Stimulated activated CD8-positive, alpha-beta memory T cell treated with anti-CD3 and anti-CD28 coated beads, Interleukin-4, amount 100 ng/mL, for 48 hours (primary cell): ENCODE results near the gene PPP1R14B.

ENCODE experiments used
- DNase-seq: peaks from one replicate; pipeline ENCODE4 v3.0.0-alpha.2; 2020

PPP1R14B gene

GRCh38 chr11:64229744-64230170 lies 17.0 kb downstream of the PPP1R14B start:
- DNase-seq = no peak

GRCh38 chr11:64229090-64229743 lies 17.5 kb downstream of the PPP1R14B start:
- no peak for DNase-seq

- no peak for DNase-seq
Measured at GRCh38 chr11:64227405-64227956, 19.3 kb downstream of the PPP1R14B start.

- peak; percentile 79 for DNase-seq
Measured at GRCh38 chr11:64226507-64227051, 20.2 kb downstream of the PPP1R14B start.

GRCh38 chr11:64225608-64226506 lies 20.9 kb downstream of the PPP1R14B start, which contains the start of the genes NUDT22 and TRPT1:
Gene NUDT22, plus strand, starts transcription at chr11:64226274. Its CDS starts 379 bp downstream, at chr11:64226653.
Gene TRPT1, minus strand, starts transcription at chr11:64226186. Its CDS starts 326 bp downstream, at chr11:64225860.
- peak; percentile 98 for DNase-seq

DNA sequence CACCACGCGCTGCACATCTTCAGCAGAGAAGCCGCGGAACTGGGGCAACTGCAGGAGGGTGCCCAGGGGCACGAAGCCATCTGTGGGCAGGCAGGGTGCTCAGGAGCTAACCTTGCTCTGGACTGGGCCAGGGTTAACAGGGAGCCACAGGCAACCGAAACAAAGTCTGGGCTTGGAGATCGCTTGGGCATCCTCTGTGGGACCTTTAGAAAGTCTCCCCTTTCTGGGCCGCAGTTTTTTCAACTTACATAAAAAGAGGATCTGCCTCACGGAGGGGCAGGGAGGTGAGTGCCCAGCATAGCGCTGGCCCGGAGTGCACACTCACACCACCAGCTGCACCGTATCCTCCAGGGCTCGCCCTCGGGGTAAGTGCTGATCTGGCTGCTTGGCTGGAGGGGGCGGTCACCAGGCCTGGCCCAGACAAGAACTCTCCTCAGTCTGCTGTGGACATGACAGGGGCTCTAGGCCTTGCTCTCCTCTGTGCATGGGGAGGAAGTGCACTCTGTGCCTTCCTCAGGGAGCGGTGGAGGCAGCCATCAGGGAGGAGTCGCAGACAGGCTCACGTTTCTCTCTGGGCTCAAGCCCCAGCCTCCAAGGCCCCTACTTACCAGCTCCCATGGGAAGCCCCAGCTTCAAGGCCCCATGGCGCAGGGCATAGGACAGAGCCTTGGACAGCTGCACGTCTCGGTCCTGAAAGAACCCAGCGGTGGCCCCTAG lies 21.7 kb downstream of the PPP1R14B start:
- DNase-seq = no peak

- DNase-seq = peak; percentile 29
Measured at GRCh38 chr11:64224151-64224890, 22.4 kb downstream of the PPP1R14B start.

DNA sequence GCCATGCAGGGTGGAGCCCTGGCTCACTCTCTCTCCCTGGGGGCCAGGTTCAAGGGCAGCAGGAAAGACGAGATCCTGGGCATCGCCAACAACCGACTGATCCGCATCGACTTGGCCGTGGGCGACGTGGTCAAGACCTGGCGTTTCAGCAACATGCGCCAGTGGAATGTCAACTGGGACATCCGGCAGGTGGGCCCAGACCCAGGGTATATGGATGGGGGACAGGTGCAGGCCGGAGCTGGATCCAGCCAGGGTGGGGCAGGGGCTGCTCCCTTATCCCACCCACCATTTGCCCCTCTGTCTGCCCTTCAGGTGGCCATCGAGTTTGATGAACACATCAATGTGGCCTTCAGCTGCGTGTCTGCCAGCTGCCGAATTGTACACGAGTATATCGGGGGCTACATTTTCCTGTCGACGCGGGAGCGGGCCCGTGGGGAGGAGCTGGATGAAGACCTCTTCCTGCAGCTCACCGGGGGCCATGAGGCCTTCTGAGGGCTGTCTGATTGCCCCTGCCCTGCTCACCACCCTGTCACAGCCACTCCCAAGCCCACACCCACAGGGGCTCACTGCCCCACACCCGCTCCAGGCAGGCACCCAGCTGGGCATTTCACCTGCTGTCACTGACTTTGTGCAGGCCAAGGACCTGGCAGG lies 23.6 kb downstream of the PPP1R14B start:
- peak; percentile 26 for DNase-seq

GRCh38 chr11:64222651-64223000 lies 24.1 kb downstream of the PPP1R14B start:
- DNase-seq = peak; percentile 25

GRCh38 chr11:64220798-64221197 lies 25.9 kb downstream of the PPP1R14B start:
- DNase-seq = no peak

GRCh38 chr11:64220271-64220670 lies 26.5 kb downstream of the PPP1R14B start:
- DNase-seq = no peak

- no peak for DNase-seq
Measured at GRCh38 chr11:64219755-64220154, 27.0 kb downstream of the PPP1R14B start.

GRCh38 chr11:64219354-64219684 lies 27.4 kb downstream of the PPP1R14B start:
- DNase-seq = no peak

DNA sequence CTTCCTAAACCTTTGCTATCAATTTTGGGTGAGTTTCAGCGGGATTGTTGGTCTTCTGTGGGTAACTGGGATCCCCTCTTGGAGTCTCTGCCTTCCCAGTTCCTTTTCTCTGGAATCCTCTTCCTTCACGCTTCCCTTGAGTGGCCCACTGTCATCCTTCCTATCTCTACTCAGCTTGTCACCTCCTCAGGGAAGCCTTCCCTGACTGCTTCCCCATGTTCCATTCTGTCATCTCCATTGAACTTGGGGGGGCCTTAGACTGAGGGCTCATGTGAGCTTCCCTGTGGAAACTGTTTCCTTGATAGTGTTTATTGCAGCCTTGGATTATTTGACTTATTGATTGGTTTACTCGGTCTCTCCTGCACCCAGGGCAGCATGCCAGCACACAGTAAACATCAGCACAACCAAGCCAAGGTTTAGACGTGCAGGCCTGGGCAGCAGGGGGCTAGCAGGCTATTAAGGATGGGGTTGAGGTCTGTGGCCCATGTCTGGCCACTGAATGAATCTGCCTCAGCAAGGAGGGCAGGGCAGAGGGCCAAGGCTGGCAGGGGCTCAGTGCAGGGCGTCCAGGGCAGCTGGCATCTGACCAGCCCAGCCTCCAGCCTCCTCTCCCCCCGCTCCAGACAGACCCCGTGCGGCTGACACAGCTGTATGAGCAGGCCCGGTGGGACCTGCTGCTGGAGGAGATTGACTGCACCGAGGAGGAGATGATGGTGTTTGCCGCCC lies 28.0 kb downstream of the PPP1R14B start:
- DNase-seq = no peak

GRCh38 chr11:64216879-64217278 lies 29.9 kb downstream of the PPP1R14B start:
- no peak for DNase-seq

GRCh38 chr11:64211181-64211872 lies 35.4 kb downstream of the PPP1R14B start:
- DNase-seq = no peak

DNA sequence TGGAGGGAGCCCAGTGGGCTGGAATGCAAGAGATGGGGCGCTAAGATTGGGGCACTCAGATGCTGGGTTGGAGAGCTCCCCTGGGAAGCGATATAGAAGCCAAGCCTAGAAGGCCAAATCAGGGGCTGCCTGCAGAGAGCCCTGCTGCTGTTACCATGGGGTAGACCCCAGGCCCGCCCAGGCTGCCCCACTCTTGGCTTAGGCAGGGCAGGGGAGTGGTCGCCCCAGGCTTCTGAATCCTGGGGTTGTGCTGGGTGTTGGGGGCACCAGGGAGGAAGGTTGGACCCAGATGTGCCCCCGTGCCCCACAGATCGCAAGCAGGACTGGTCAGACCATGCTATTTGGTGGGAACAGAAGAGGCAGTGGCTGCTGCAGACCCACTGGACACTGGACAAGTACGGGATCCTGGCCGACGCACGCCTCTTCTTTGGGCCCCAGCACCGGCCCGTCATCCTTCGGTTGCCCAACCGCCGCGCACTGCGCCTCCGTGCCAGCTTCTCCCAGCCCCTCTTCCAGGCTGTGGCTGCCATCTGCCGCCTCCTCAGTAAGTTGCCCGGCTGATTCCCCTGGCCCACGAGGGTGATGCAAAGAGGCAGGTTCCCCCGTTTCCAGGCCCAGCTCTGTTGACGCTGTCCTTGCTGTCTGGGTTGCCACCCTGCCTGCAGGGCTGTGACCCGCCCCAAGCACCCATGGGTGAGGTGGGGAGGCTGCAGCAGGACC lies 36.3 kb downstream of the PPP1R14B start:
- no peak for DNase-seq

DNA sequence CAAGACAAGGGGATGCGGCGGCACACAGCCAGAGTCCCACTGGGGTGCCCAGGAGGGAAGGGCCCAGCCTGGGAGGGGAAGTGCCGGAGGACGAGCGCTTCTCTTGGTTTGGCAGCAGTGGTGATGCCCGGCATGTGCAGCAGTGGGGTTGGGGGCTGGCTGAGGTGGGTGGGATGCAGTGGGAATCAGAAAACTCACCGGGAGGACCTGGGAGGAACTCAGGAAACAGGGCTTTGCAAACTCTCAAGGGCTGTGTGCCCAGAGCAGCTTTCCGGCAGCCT lies 37.2 kb downstream of the PPP1R14B start:
- no peak for DNase-seq

DNA sequence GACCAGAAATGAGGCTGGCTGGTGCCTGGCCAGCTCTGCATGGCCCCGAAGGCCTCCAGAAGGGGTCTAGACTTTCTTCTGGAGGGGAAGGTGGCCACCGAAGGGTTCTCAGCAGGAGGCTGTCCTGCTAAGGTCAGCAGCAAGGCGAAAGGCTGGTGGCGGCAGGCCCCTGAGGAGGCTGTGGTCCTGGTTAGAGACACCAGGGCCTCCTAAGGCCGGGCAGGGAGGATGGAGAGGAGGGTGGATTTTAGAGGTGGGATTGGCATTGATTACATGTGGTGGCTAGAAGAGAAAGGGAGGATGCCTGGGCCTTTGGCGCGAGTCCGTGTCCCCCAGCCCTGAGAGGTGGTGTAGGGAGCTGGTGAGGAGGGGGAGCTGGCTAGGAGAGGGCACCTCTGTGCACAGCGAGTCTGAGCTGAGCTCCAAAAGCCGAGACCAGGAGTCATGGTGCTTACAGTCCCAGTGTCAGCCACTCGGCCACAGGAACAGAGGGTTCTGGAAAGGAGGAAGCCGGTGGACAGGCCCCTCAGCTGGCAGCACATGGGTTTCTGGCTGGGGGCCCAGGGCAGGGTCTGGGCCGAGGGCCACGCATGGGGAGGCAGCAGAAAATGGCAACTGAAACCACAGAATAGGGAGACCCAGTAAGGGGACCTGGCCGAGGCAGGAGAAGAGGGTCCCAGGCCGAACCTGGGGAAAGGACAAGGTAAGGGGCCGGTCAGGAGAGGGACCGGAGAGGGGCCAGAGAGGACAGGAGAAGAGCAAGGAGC lies 37.8 kb downstream of the PPP1R14B start:
- no peak for DNase-seq
